Nephron (organoid): Measurements from ENCODE around the gene CHST6.

Experiments used
- H3K27ac Mint-ChIP-seq, 3 experiments: 2 replicates each; pipeline ENCODE4 v1.8.0; 2020; ENCODE audit warnings: mixed read lengths in 3 of 3, mild to moderate bottlenecking in 2 of 3, moderate library complexity in 1 of 3
- H3K27me3 Mint-ChIP-seq: 2 replicates; pipeline ENCODE4 v1.8.0; 2021; ENCODE audit warnings: low read depth, mild to moderate bottlenecking, moderate library complexity, mixed read lengths
- H3K36me3 Mint-ChIP-seq: 2 replicates; pipeline ENCODE4 v1.8.0; 2020; ENCODE audit warnings: low read depth, mixed read lengths
- H3K4me1 Mint-ChIP-seq: 2 replicates; pipeline ENCODE4 v1.8.0; 2020; ENCODE audit warnings: mixed read lengths
- H3K4me3 Mint-ChIP-seq, 3 experiments: 2 replicates each; pipeline ENCODE4 v1.8.0; 2020; ENCODE audit warnings: mild to moderate bottlenecking in 3 of 3, mixed read lengths in 3 of 3, moderate library complexity in 2 of 3
- H3K9me3 Mint-ChIP-seq: 2 replicates; pipeline ENCODE4 v1.8.0; 2020; ENCODE audit warnings: mixed read lengths
- CTCF ChIP-seq, 3 experiments: fragments of 200-600 bp; sonication (generic); IDR thresholded peaks; one replicate each; pipeline ENCODE4 v1.5.0; 2021; ENCODE audit warnings: antibody characterized with exemption in 3 of 3; ENCODE audit not compliant: unreplicated experiment in 3 of 3

CHST6 gene

DNA sequence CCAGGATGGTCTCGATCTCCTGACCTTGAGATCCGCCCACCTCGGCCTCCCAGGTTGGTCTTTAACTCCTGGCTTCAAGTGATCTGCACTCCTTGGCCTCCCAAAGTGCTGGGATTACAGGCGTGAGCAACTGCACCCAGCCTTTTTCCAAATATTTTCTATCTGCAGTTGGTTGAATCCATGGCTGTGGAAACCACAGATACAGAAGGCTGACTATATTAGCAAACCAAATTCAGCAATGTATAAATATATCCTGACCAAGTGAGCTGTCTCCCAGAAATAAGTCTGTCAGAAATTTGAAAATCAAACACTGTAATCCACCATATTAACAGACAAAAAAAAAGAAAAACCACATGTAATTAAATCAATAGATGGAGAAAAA, 71.5 kb downstream of the CHST6 start:
- Mint-ChIP-seq H3K27me3 (no peaks in the 10 kb centered on the region), H3K9me3 (no peaks in the 10 kb centered on the region), H3K4me3 (peak overlapping the region in 2 of 3 experiments; percentile 43 to 73), H3K36me3 (peaks cover 18% of the 10 kb centered on the region), H3K27ac (peak overlapping the region; percentile 97 to 98 (median 98)), H3K4me1 (peaks cover 35% of the 10 kb centered on the region)
- TF ChIP-seq CTCF (IDR thresholded peaks at IDR 0.05; ENCODE audit: unreplicated experiment in 3 of 3): no peak
